CD14-positive monocyte (primary cell): ENCODE measurements around the gene NAA11. TPM values are rescaled to one million over a fixed set of nuclear protein-coding genes. Genes with fewer than 3 reads are reported as not detected.

Experiments used
- DNase-seq, 3 donors: peaks; one replicate each; pipeline ENCODE4 v3.0.0-alpha.2; 2011 to 2022
- H2AFZ ChIP-seq: 2 replicates; pipeline ENCODE4 v1.6.0; 2012; ENCODE audit warnings: mild to moderate bottlenecking, low read depth, low read length, inconsistent platforms; ENCODE audit not compliant: insufficient read depth, poor library complexity, severe bottlenecking
- H3K27ac ChIP-seq, 2 donors: 1 replicate in 1 of 2; 2 replicates in 1 of 2; pipeline ENCODE4 v1.5.1; 2012 to 2013; ENCODE audit warnings: low read length in 2 of 2, control low read depth in 1 of 2, inconsistent platforms in 1 of 2, low read depth in 1 of 2, mild to moderate bottlenecking in 1 of 2
- H3K27me3 ChIP-seq, 2 donors: one replicate each; pipeline versions ENCODE4 v1.6.0 to v1.6.1; 2011 to 2013; ENCODE audit warnings: low read length in 2 of 2; ENCODE audit not compliant: control insufficient read depth in 2 of 2, insufficient read depth in 2 of 2
- H3K36me3 ChIP-seq, 2 donors: replicated peaks in 1 of 2; 1 replicate in 1 of 2; 2 replicates in 1 of 2; pipeline versions ENCODE4 v1.5.1 to v1.6.1; 2012 to 2013; ENCODE audit warnings: low read length in 2 of 2, control low read depth in 1 of 2, inconsistent platforms in 1 of 2, mild to moderate bottlenecking in 1 of 2; ENCODE audit not compliant: insufficient read depth in 2 of 2, control insufficient read depth in 1 of 2
- H3K4me1 ChIP-seq, 2 donors: 1 replicate in 1 of 2; 2 replicates in 1 of 2; pipeline versions ENCODE4 v1.5.1 to v1.6.1; 2012 to 2013; ENCODE audit warnings: low read length in 2 of 2, control low read depth in 1 of 2, inconsistent platforms in 1 of 2, mild to moderate bottlenecking in 1 of 2, moderate library complexity in 1 of 2; ENCODE audit not compliant: insufficient read depth in 2 of 2, control insufficient read depth in 1 of 2
- H3K4me2 ChIP-seq: replicated peaks from 2 replicates; pipeline ENCODE3; 2012; ENCODE audit warnings: low read length, moderate library complexity, mild to moderate bottlenecking; ENCODE audit not compliant: poor library complexity, severe bottlenecking; ENCODE audit errors: extremely low read depth
- H3K4me3 ChIP-seq, 3 experiments: fragments of 200-600 bp in 1 of 3; sonication (generic) in 1 of 3; replicated peaks in 1 of 3; 1 replicate in 2 of 3; 2 replicates in 1 of 3; pipeline ENCODE4 v1.5.1; 2011 to 2013; ENCODE audit warnings: low read length in 3 of 3, mild to moderate bottlenecking in 3 of 3, control low read depth in 2 of 3, low read depth in 2 of 3, inconsistent platforms in 1 of 3, moderate library complexity in 1 of 3
- H3K79me2 ChIP-seq: 2 replicates; pipeline ENCODE4 v1.6.0; 2012; ENCODE audit warnings: mild to moderate bottlenecking, control low read depth, inconsistent platforms, low read length, moderate library complexity; ENCODE audit not compliant: insufficient read depth
- H3K9ac ChIP-seq: 2 replicates; pipeline ENCODE4 v1.6.0; 2017; ENCODE audit warnings: low read length, mild to moderate bottlenecking; ENCODE audit not compliant: insufficient read depth, poor library complexity, severe bottlenecking
- H3K9me3 ChIP-seq, 2 donors: replicated peaks in 1 of 2; 1 replicate in 1 of 2; 2 replicates in 1 of 2; pipeline versions ENCODE4 v1.5.1 to v1.6.1; 2012 to 2013; ENCODE audit warnings: low read length in 2 of 2, control low read depth in 1 of 2; ENCODE audit not compliant: control insufficient read depth in 1 of 2, insufficient read depth in 1 of 2
- H4K20me1 ChIP-seq: 2 replicates; pipeline ENCODE4 v1.6.0; 2012; ENCODE audit warnings: mild to moderate bottlenecking, low read length, control low read depth, moderate library complexity; ENCODE audit not compliant: insufficient read depth
- H3K27ac Mint-ChIP-seq, 7 donors: one replicate each; pipeline ENCODE4 v1.8.0; 2020; ENCODE audit warnings: mild to moderate bottlenecking in 7 of 7, mixed read lengths in 7 of 7, moderate library complexity in 6 of 7, inconsistent platforms in 2 of 7
- H3K27me3 Mint-ChIP-seq, 3 donors: one replicate each; pipeline ENCODE4 v1.8.0; 2021 to 2022; ENCODE audit warnings: low read depth in 3 of 3, mild to moderate bottlenecking in 3 of 3, mixed read lengths in 3 of 3, moderate library complexity in 3 of 3, inconsistent platforms in 1 of 3
- H3K36me3 Mint-ChIP-seq, 2 donors: one replicate each; pipeline ENCODE4 v1.8.0; 2020; ENCODE audit warnings: mixed read lengths in 2 of 2, inconsistent platforms in 1 of 2, mild to moderate bottlenecking in 1 of 2
- H3K4me1 Mint-ChIP-seq: one replicate; pipeline ENCODE4 v1.8.0; 2020; ENCODE audit warnings: mild to moderate bottlenecking, mixed read lengths
- H3K4me3 Mint-ChIP-seq, 2 donors: one replicate each; pipeline ENCODE4 v1.8.0; 2020; ENCODE audit warnings: mild to moderate bottlenecking in 2 of 2, mixed read lengths in 2 of 2, moderate library complexity in 1 of 2
- H3K9me3 Mint-ChIP-seq, 7 donors: one replicate each; pipeline ENCODE4 v1.8.0; 2020 to 2022; ENCODE audit warnings: mixed read lengths in 7 of 7, mild to moderate bottlenecking in 6 of 7, moderate library complexity in 6 of 7, inconsistent platforms in 2 of 7
- WGBS: methylation state at CpG from one replicate; pipeline ENCODE4 v1.1.5; 2013; ENCODE audit warnings: missing lambda C conversion rate; ENCODE audit not compliant: insufficient coverage; 5-methylcytosine and 5-hydroxymethylcytosine counted together
- intact Hi-C, 2 donors: fragments of 100-400 bp; cut with micrococcal nuclease; formaldehyde crosslinking; loops; one replicate each; pipeline versions ENCODE4 v1.15.0 to v1.15.1; 2023
- polyA plus RNA-seq, 3 donors: library from polyadenylated mRNA; depleted of rRNA in 1 of 3; unstranded in 2 of 3; stranded (reverse) in 1 of 3; fragments of 300-500 nt in 2 of 3; fragments of >200 nt in 1 of 3; fragmentation: Illumina TruSeq in 2 of 3; gene quantifications; 1 replicate in 2 of 3; 2 replicates in 1 of 3; pipeline ENCODE4 v1.2.3, GENCODE V29; 2012 to 2021
- TF ChIP-seq, protein P1 (sequence below): fragments of 200-600 bp; IDR thresholded peaks from one replicate; pipeline ENCODE4 v1.8.0; 2022; ENCODE audit warnings: antibody characterized with exemption, mild to moderate bottlenecking

Gene NAA11
- polyA plus RNA-seq, 3 donors = not detected

DNA sequence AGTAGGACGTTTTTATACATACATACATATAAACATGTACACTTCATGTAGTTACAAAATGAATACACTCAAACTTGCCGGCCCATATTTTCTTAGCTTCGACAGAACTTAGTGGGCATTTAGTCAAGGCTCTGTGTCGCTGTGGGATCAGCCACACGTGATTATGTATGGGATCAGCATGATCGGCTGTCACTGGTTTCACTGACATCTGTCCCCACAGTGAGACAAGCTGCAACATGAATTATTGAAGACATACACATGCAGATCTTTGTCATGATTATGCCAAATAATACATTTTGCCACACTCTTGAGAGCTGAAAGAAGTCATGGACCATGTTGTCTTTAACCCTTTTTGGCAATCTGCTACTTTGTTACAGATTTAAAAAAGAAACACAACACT lies 38.2 kb upstream of the NAA11 start:
- H3K79me2 ChIP-seq = no peaks in the 10 kb centered on the region
- H3K27me3 ChIP-seq = no peaks in the 10 kb centered on the region
- 96% methylated on average over 5 of the region's 6 CpGs for WGBS
- H3K4me3 ChIP-seq = no peak overlapping the region
- Mint-ChIP-seq H3K27me3 (no peaks in the 10 kb centered on the region), H3K4me1 (no peaks in the 10 kb centered on the region), H3K9me3 (peaks cover 0 to 3% (median 0%) of the 10 kb centered on the region in 7 donors), H3K4me3 (no peak overlapping the region), H3K36me3 (no peaks in the 10 kb centered on the region), H3K27ac (no peak overlapping the region)
- no peaks in the 10 kb centered on the region for H4K20me1 ChIP-seq
- H3K9ac ChIP-seq = no peak overlapping the region
- H3K27ac ChIP-seq = no peak overlapping the region
- H3K9me3 ChIP-seq = no peaks in the 10 kb centered on the region
- DNase-seq = no peak
- TF ChIP-seq, protein P1, sequence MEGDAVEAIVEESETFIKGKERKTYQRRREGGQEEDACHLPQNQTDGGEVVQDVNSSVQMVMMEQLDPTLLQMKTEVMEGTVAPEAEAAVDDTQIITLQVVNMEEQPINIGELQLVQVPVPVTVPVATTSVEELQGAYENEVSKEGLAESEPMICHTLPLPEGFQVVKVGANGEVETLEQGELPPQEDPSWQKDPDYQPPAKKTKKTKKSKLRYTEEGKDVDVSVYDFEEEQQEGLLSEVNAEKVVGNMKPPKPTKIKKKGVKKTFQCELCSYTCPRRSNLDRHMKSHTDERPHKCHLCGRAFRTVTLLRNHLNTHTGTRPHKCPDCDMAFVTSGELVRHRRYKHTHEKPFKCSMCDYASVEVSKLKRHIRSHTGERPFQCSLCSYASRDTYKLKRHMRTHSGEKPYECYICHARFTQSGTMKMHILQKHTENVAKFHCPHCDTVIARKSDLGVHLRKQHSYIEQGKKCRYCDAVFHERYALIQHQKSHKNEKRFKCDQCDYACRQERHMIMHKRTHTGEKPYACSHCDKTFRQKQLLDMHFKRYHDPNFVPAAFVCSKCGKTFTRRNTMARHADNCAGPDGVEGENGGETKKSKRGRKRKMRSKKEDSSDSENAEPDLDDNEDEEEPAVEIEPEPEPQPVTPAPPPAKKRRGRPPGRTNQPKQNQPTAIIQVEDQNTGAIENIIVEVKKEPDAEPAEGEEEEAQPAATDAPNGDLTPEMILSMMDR = no peak
- intact Hi-C loops = no loop called here
- H3K4me1 ChIP-seq = no peaks in the 10 kb centered on the region
- H3K4me2 ChIP-seq = no peak overlapping the region
- no peaks in the 10 kb centered on the region for H3K36me3 ChIP-seq
- no peak overlapping the region for H2AFZ ChIP-seq

DNA sequence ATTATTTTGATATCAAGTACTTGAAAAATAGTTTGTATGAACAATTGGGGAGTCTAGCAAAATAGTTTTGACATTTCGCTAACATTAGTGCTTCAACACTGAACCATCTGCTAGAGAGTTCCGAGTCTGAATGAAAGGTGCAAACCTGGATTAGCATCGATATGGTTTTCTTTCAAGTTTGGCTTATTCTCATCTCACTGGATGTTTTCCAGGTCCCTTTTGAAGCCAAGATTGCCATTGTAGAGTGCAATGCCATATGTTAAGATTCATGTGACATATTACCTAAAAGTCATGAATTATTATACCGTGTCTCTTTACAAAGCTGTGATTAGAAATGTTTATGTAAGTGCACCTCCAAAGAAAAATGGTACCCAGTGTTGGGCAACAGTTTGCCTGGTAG lies 36.8 kb upstream of the NAA11 start:
- Histone ChIP-seq H3K79me2 (no peaks in the 10 kb centered on the region), H2AFZ (no peak overlapping the region), H3K27ac (no peak overlapping the region), H4K20me1 (no peaks in the 10 kb centered on the region), H3K4me1 (no peaks in the 10 kb centered on the region), H3K4me2 (no peak overlapping the region), H3K9me3 (no peaks in the 10 kb centered on the region), H3K4me3 (no peak overlapping the region), H3K36me3 (no peaks in the 10 kb centered on the region), H3K27me3 (no peaks in the 10 kb centered on the region), H3K9ac (no peak overlapping the region)
- intact Hi-C loops = no loop called here
- H3K4me3 Mint-ChIP-seq = no peak overlapping the region
- no peak overlapping the region for H3K27ac Mint-ChIP-seq
- no peaks in the 10 kb centered on the region for H3K4me1 Mint-ChIP-seq
- 96% methylated on average over 3 of the region's 4 CpGs for WGBS
- H3K9me3 Mint-ChIP-seq = peaks cover 0 to 3% (median 0%) of the 10 kb centered on the region in 7 donors
- no peaks in the 10 kb centered on the region for H3K27me3 Mint-ChIP-seq
- TF ChIP-seq, protein P1 = no peak
- no peak for DNase-seq
- H3K36me3 Mint-ChIP-seq = no peaks in the 10 kb centered on the region
